Measurements from ENCODE around the gene GGTA1.

DNA sequence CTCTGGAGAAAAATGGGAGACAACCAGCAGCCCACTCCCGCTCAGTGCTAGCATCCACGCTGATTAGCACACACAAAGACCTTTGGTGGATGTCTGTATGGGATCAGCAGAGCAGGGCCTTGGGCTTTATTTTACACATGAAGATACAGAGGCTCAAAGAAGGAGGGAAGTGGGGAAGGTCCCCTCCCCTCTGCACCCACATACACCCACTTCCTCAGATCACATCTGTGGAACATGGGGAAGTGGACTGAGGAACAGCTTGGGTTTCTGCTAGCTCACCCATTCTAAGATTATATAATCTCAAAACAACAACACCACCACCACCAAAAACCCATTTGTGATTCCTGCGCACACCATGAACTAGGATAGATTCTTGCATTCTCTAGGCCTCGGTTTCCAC is 14.0 kb downstream of the GGTA1 start:
- TF ChIP-seq POLR2AphosphoS5 (IDR thresholded peaks at IDR 0.05) (no peak), POLR2A (IDR thresholded peaks at IDR 0.05) (no peak)
- TF ChIP-seq, protein P1, sequence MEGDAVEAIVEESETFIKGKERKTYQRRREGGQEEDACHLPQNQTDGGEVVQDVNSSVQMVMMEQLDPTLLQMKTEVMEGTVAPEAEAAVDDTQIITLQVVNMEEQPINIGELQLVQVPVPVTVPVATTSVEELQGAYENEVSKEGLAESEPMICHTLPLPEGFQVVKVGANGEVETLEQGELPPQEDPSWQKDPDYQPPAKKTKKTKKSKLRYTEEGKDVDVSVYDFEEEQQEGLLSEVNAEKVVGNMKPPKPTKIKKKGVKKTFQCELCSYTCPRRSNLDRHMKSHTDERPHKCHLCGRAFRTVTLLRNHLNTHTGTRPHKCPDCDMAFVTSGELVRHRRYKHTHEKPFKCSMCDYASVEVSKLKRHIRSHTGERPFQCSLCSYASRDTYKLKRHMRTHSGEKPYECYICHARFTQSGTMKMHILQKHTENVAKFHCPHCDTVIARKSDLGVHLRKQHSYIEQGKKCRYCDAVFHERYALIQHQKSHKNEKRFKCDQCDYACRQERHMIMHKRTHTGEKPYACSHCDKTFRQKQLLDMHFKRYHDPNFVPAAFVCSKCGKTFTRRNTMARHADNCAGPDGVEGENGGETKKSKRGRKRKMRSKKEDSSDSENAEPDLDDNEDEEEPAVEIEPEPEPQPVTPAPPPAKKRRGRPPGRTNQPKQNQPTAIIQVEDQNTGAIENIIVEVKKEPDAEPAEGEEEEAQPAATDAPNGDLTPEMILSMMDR (IDR thresholded peaks at IDR 0.05) = no peak

All from prostate gland (tissue), 2 donors.